Small intestine (tissue), 7 donors: ENCODE data around the gene DDIT4. TPM values are rescaled to one million over a fixed set of nuclear protein-coding genes. Genes with fewer than 3 reads are reported as not detected.

ENCODE experiments used
- DNase-seq, 2 donors: peaks; one replicate each; pipeline versions ENCODE4 v3.0.0 to v3.0.0-alpha.2; 2013
- FAIRE-seq: peaks from 2 replicates; lab custom pipeline; 2012; peaks lifted over from hg19 to GRCh38; lab: Jason Lieb, UNC
- H3K27ac ChIP-seq, 3 donors: one replicate each; pipeline ENCODE4 v1.5.1; 2013; ENCODE audit warnings: low read length in 2 of 3, mild to moderate bottlenecking in 2 of 3, control low read depth in 1 of 3, inconsistent platforms in 1 of 3, low read depth in 1 of 3, moderate library complexity in 1 of 3
- H3K27me3 ChIP-seq, 3 donors: one replicate each; pipeline ENCODE4 v1.6.1; 2013; ENCODE audit warnings: low read length in 3 of 3, inconsistent platforms in 1 of 3; ENCODE audit not compliant: control insufficient read depth in 3 of 3, insufficient read depth in 3 of 3
- H3K36me3 ChIP-seq, 3 donors: one replicate each; pipeline ENCODE4 v1.6.1; 2013; ENCODE audit warnings: low read length in 3 of 3, inconsistent platforms in 1 of 3, low read depth in 1 of 3, mild to moderate bottlenecking in 1 of 3, moderate library complexity in 1 of 3; ENCODE audit not compliant: control insufficient read depth in 3 of 3, insufficient read depth in 2 of 3
- H3K4me1 ChIP-seq, 3 donors: one replicate each; pipeline ENCODE4 v1.6.1; 2013; ENCODE audit warnings: low read length in 2 of 3, inconsistent platforms in 1 of 3, low read depth in 1 of 3, mild to moderate bottlenecking in 1 of 3, moderate library complexity in 1 of 3; ENCODE audit not compliant: control insufficient read depth in 3 of 3, insufficient read depth in 2 of 3
- H3K4me3 ChIP-seq, 3 donors: one replicate each; pipeline ENCODE4 v1.5.1; 2013; ENCODE audit warnings: low read length in 3 of 3, control low read depth in 1 of 3, inconsistent platforms in 1 of 3, low read depth in 1 of 3, mild to moderate bottlenecking in 1 of 3, moderate library complexity in 1 of 3
- H3K9me3 ChIP-seq, 2 donors: one replicate each; pipeline ENCODE4 v1.6.1; 2013; ENCODE audit warnings: low read depth in 1 of 2, low read length in 1 of 2; ENCODE audit not compliant: control insufficient read depth in 2 of 2, insufficient read depth in 1 of 2
- WGBS, 3 donors: extraction: QIAGEN DNeasy Blood & Tissue Kit; methylation state at CpG; one replicate each; pipeline ENCODE4 v1.1.7; 2013; 5-methylcytosine and 5-hydroxymethylcytosine counted together
- polyA plus RNA-seq, 4 donors: library from polyadenylated mRNA; stranded (reverse) in 3 of 4; unstranded in 1 of 4; fragments of 200-250 nt in 3 of 4; fragments of 120-200 nt in 1 of 4; gene quantifications; one replicate each; pipeline versions ENCODE4 v1.2.1 to v1.2.3, GENCODE V29; 2013
- donor health status: healthy with polysubstance abuse.
- donor health status: control.
- donor health status: control.
- donor health status: Bipolar disorder and iron deficiency.
- donor health status: healthy.

DDIT4 gene
- polyA plus RNA-seq, 4 donors, result 34.4 to 330 (median 41.6) TPM

DNA sequence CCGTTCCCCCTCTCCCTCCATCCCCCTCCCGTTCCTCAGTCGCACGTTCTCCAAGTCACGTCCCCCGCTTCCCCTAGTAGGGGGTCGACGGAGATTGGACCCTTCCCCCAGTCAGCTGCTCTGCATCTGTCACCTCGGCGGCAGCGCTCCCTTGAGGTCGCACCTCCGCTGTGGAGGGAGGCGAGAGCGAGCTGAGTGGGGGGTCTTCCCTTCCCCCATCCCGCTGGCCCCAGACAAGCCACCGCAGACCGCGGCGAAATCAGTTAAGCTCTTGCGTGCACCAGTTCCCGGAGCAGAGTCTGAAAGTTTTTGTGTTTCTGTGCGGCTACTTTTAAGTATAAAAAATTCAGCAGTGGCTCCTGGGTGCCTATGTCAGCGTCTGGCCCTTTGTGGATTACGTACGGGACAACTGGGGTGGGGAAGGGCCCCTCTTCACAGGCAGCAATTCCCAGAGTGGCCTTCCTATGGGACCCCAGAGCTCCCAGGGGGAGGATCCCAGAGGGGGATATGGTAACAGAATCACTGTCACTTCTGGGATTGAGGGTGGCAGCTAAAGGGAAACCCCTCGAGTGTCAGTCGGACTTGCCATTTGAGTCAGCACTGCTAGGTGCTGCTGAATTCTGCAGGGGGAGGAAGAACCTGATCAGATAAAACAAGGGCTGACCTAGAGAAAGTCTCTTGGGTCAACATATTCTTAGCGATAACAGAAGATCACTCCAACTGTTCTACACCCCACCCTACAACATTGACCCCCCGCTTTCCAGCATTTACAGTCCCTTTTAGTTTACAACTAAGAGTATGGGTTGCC lies 12.5 kb upstream of the DDIT4 start:
- whole genome bisulfite sequencing, 3 donors, result 1 to 3% (median 3%) methylated on average over 26 to 30 of the region's 30 CpGs
- H3K36me3 ChIP-seq, result no peaks in the 10 kb centered on the region
- no peaks in the 10 kb centered on the region for H3K9me3 ChIP-seq
- FAIRE-seq (no peak), DNase-seq (peak; percentile 79 to 85)
- peak overlapping the region in 2 of 3 donors; percentile 48 to 75 for H3K4me3 ChIP-seq
- no peaks in the 10 kb centered on the region for H3K27me3 ChIP-seq
- peak overlapping the region; percentile 81 to 96 (median 96) for H3K27ac ChIP-seq
- H3K4me1 ChIP-seq, result peaks cover 5 to 38% (median 17%) of the 10 kb centered on the region in 3 donors

- Histone ChIP-seq H3K4me3 (no peak overlapping the region), H3K4me1 (peaks cover 5 to 38% (median 16%) of the 10 kb centered on the region in 3 donors), H3K27ac (peak overlapping the region; percentile 81 to 96 (median 96)), H3K27me3 (no peaks in the 10 kb centered on the region), H3K36me3 (no peaks in the 10 kb centered on the region), H3K9me3 (no peaks in the 10 kb centered on the region)
- FAIRE-seq (no peak), DNase-seq (no peak)
- 70 to 79% (median 78%) methylated on average over 7 of the region's 7 CpGs for WGBS, 3 donors
These were observed 11.8 kb upstream of the DDIT4 start for GRCh38 chr10:72261784-72262404.

DNA sequence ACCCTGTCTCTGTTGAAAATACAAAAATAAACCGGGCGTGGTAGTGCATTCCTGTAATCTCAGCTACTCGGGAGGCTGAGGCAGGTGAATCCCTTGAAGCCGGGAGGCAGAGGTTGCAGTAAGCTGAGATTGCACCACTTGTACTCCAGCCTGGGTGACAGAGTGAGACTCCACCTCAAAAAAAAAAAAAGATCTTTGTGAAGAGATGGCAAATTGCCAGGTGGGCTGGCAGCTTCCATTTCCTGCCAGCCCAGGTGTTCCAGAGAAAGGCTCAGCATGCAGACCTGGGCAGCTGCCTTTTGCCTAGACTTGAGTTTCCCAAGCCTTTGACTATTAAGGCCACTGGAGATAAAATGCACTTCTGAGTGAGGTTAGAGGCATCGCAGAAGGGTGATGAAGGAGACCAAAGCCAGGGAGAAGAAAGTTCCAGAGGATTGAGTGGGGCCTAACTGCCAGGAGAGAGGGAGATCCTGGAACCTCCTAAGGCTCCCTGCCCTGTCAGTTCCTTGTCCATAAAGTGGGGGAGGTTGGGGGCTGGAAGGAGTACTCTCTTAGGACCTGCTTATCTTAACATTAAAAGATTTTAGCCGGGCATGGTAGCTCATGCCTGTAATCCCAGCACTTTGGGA lies 10.0 kb upstream of the DDIT4 start:
- peaks cover 5 to 38% (median 16%) of the 10 kb centered on the region in 3 donors for H3K4me1 ChIP-seq
- H3K4me3 ChIP-seq, result no peak overlapping the region
- H3K27ac ChIP-seq, result peak overlapping the region in 2 of 3 donors; percentile 77 to 90
- peak; percentile 92 to 94 for DNase-seq
- H3K27me3 ChIP-seq, result no peaks in the 10 kb centered on the region
- no peaks in the 10 kb centered on the region for H3K36me3 ChIP-seq
- no peaks in the 10 kb centered on the region for H3K9me3 ChIP-seq
- no peak for FAIRE-seq
- WGBS, 3 donors, result 19 to 62% (median 28%) methylated on average over 6 of the region's 6 CpGs

DNA sequence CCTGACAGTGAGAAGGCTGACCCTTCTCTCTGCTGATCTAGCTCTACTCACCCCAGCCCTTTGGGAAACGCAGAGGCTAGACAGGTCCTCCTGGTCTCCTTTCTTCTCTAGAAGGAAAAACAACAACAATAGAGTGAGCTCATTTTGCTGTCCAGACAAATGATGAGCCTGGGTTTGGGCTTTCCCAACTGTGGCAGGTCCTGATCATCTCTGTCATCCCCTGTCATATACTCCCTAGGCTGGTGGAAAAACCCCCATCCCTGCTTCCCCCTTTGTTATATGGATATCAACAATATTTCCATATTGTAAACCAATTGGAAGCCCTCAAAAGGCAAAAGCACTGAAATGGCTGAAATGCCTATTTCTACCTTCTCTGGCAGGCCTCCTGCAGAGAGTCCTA lies 9.2 kb upstream of the DDIT4 start:
- H3K9me3 ChIP-seq, result no peaks in the 10 kb centered on the region
- H3K4me1 ChIP-seq, result peaks cover 5 to 37% (median 15%) of the 10 kb centered on the region in 3 donors
- no peak overlapping the region for H3K4me3 ChIP-seq
- H3K36me3 ChIP-seq, result no peaks in the 10 kb centered on the region
- DNase-seq, result no peak
- H3K27me3 ChIP-seq, result no peaks in the 10 kb centered on the region
- WGBS, 3 donors, result 91 to 100% (median 98%) methylated on average over 1 of the region's 1 CpG
- H3K27ac ChIP-seq, result no peak overlapping the region
- no peak for FAIRE-seq

- Histone ChIP-seq H3K4me1 (peaks cover 0 to 27% (median 7%) of the 10 kb centered on the region in 3 donors), H3K4me3 (no peak overlapping the region), H3K9me3 (no peaks in the 10 kb centered on the region), H3K27me3 (no peaks in the 10 kb centered on the region), H3K36me3 (no peaks in the 10 kb centered on the region), H3K27ac (no peak overlapping the region)
- DNase-seq (no peak), FAIRE-seq (no peak)
- WGBS, 3 donors, result 87 to 94% (median 91%) methylated on average over 6 of the region's 6 CpGs
These were observed 8.2 kb upstream of the DDIT4 start for GRCh38 chr10:72265508-72265907.

- FAIRE-seq, result no peak
- Histone ChIP-seq H3K4me3 (no peak overlapping the region), H3K9me3 (no peaks in the 10 kb centered on the region), H3K27me3 (no peaks in the 10 kb centered on the region), H3K27ac (no peak overlapping the region), H3K36me3 (no peaks in the 10 kb centered on the region), H3K4me1 (peaks cover 0 to 24% (median 6%) of the 10 kb centered on the region in 3 donors)
- WGBS, 3 donors, result 77 to 81% (median 81%) methylated on average over 11 of the region's 11 CpGs
- peak in 1 of 2 donors; percentile 50 for DNase-seq
These were observed 7.5 kb upstream of the DDIT4 start for GRCh38 chr10:72265990-72266865.

- H3K4me3 ChIP-seq, result no peak overlapping the region
- DNase-seq, result no peak
- H3K27me3 ChIP-seq, result no peaks in the 10 kb centered on the region
- peaks cover 0 to 17% (median 4%) of the 10 kb centered on the region in 3 donors for H3K4me1 ChIP-seq
- 90% methylated on average over 6 of the region's 6 CpGs for WGBS, 3 donors
- H3K36me3 ChIP-seq, result no peaks in the 10 kb centered on the region
- no peaks in the 10 kb centered on the region for H3K9me3 ChIP-seq
- no peak for FAIRE-seq
- no peak overlapping the region for H3K27ac ChIP-seq
These were observed 6.3 kb upstream of the DDIT4 start for GRCh38 chr10:72267381-72267780.
